Measurements from ENCODE around the gene TCF7L1.

TCF7L1 gene

GRCh38 chr2:85163675-85164074, 30.5 kb downstream of the TCF7L1 start:
- no peak overlapping the region for H3K4me2 ChIP-seq (ENCODE audit: low read depth, low read length, poor library complexity, severe bottlenecking)
- H3K4me3 ChIP-seq (ENCODE audit: low read length, poor library complexity, severe bottlenecking) = no peak overlapping the region
- H3F3A ChIP-seq (ENCODE audit: low read depth) = no peaks in the 10 kb centered on the region
- TF ChIP-seq CTCF (conservative IDR thresholded peaks at IDR 0.05; ENCODE audit: low read length) = no peak
- TF ChIP-seq EZH2phosphoT487 (IDR thresholded peaks at IDR 0.05; ENCODE audit: borderline replicate concordance) = no peak
- no peaks in the 10 kb centered on the region for H3K4me1 ChIP-seq (ENCODE audit: insufficient read depth, low read length, poor library complexity, severe bottlenecking)
- no peaks in the 10 kb centered on the region for H3K27me3 ChIP-seq (ENCODE audit: insufficient read depth, low read length, poor library complexity, severe bottlenecking)
- no peaks in the 10 kb centered on the region for H4K20me1 ChIP-seq (ENCODE audit: insufficient read depth, low read length, poor library complexity, severe bottlenecking)
- no peaks in the 10 kb centered on the region for H3K79me2 ChIP-seq (ENCODE audit: insufficient read depth, low read length)
- no peaks in the 10 kb centered on the region for H3K9me3 ChIP-seq (ENCODE audit: insufficient read depth, low read depth, low read length)
- H3K36me3 ChIP-seq (ENCODE audit: insufficient read depth, low read length) = no peaks in the 10 kb centered on the region
- H3K9me2 ChIP-seq (replicated peaks; ENCODE audit: low read depth, low read length) = no peaks in the 10 kb centered on the region
- no peak overlapping the region for H3K9ac ChIP-seq (ENCODE audit: low read depth, low read length, poor library complexity, severe bottlenecking)
- no peak overlapping the region for H2AFZ ChIP-seq (ENCODE audit: low read length)

- H3K27me3 ChIP-seq (ENCODE audit: insufficient read depth, low read length, poor library complexity, severe bottlenecking) = no peaks in the 10 kb centered on the region
- H3K4me1 ChIP-seq (ENCODE audit: insufficient read depth, low read length, poor library complexity, severe bottlenecking) = no peaks in the 10 kb centered on the region
- no peaks in the 10 kb centered on the region for H3K36me3 ChIP-seq (ENCODE audit: insufficient read depth, low read length)
- H3K9me2 ChIP-seq (replicated peaks; ENCODE audit: low read depth, low read length) = no peaks in the 10 kb centered on the region
- H3K79me2 ChIP-seq (ENCODE audit: insufficient read depth, low read length) = no peaks in the 10 kb centered on the region
- TF ChIP-seq EZH2phosphoT487 (IDR thresholded peaks at IDR 0.05; ENCODE audit: borderline replicate concordance) (no peak), CTCF (conservative IDR thresholded peaks at IDR 0.05; ENCODE audit: low read length) (no peak)
- H4K20me1 ChIP-seq (ENCODE audit: insufficient read depth, low read length, poor library complexity, severe bottlenecking) = no peaks in the 10 kb centered on the region
- no peak overlapping the region for H3K4me2 ChIP-seq (ENCODE audit: low read depth, low read length, poor library complexity, severe bottlenecking)
- H2AFZ ChIP-seq (ENCODE audit: low read length) = no peak overlapping the region
- no peaks in the 10 kb centered on the region for H3K9me3 ChIP-seq (ENCODE audit: insufficient read depth, low read depth, low read length)
- no peaks in the 10 kb centered on the region for H3F3A ChIP-seq (ENCODE audit: low read depth)
- no peak overlapping the region for H3K9ac ChIP-seq (ENCODE audit: low read depth, low read length, poor library complexity, severe bottlenecking)
- no peak overlapping the region for H3K4me3 ChIP-seq (ENCODE audit: low read length, poor library complexity, severe bottlenecking)
Measured at GRCh38 chr2:85164145-85164569, 31.0 kb downstream of the TCF7L1 start.

GRCh38 chr2:85165088-85165690, 32.0 kb downstream of the TCF7L1 start:
- Histone ChIP-seq H3K4me3 (ENCODE audit: low read length, poor library complexity, severe bottlenecking) (no peak overlapping the region), H3K36me3 (ENCODE audit: insufficient read depth, low read length) (no peaks in the 10 kb centered on the region), H3K4me1 (ENCODE audit: insufficient read depth, low read length, poor library complexity, severe bottlenecking) (no peaks in the 10 kb centered on the region), H3K79me2 (ENCODE audit: insufficient read depth, low read length) (no peaks in the 10 kb centered on the region), H3F3A (ENCODE audit: low read depth) (no peaks in the 10 kb centered on the region), H3K4me2 (ENCODE audit: low read depth, low read length, poor library complexity, severe bottlenecking) (no peak overlapping the region), H3K27me3 (ENCODE audit: insufficient read depth, low read length, poor library complexity, severe bottlenecking) (no peaks in the 10 kb centered on the region), H3K9me3 (ENCODE audit: insufficient read depth, low read depth, low read length) (no peaks in the 10 kb centered on the region), H3K9me2 (replicated peaks; ENCODE audit: low read depth, low read length) (no peaks in the 10 kb centered on the region), H2AFZ (ENCODE audit: low read length) (no peak overlapping the region), H4K20me1 (ENCODE audit: insufficient read depth, low read length, poor library complexity, severe bottlenecking) (no peaks in the 10 kb centered on the region), H3K9ac (ENCODE audit: low read depth, low read length, poor library complexity, severe bottlenecking) (no peak overlapping the region)
- TF ChIP-seq CTCF (conservative IDR thresholded peaks at IDR 0.05; ENCODE audit: low read length) = no peak
- no peak for TF ChIP-seq EZH2phosphoT487 (IDR thresholded peaks at IDR 0.05; ENCODE audit: borderline replicate concordance)
